Subcutaneous adipose tissue (tissue), 4 donors: Measurements from ENCODE around the gene LBR. TPM values are rescaled to one million over a fixed set of nuclear protein-coding genes. Genes with fewer than 3 reads are reported as not detected.

Experiments
- CTCF ChIP-seq: fragments of 450-650 bp; IDR thresholded peaks from one replicate; pipeline ENCODE4 v1.5.1; 2016; ENCODE audit warnings: low read depth, mild to moderate bottlenecking, control low read depth, antibody characterized with exemption, moderate library complexity
- total RNA-seq, 4 donors: library from RNA; depleted of rRNA; stranded (reverse); fragments of >200 nt; gene quantifications; one replicate each; pipeline ENCODE4 v1.1.0, GENCODE V29; 2016

The LBR gene
- total RNA-seq, 4 donors from 2014 or later: 24.9 to 56.4 (median 46.2) TPM

DNA sequence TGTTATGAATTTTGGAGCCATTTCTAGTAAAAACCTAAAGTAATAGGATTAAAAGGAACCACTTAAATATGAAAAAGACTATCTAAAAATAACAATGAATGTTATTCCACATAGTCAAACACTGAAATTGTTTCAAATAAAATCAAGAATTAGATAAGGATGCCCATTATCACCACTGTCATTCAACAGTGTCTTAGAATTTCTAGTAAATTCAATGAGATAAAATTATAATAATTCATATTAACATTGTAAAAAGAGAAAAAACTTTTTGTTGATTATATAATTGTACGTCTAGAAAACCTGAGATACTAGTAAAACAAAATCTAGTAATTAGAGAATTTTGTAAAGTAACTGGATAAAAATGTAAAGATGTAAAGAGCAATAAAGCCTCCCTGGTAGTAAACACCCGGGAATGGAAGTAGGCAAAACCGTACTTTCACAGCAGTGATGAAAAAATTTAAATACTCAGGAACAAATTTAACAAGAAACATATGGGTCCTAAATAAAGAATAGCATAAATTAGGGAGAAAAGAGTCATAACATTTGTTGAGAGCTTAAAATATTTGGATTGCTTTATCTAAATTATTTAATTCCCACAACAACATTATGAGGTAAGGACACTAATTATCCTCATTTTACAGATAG lies 56.4 kb downstream of the LBR start:
- TF ChIP-seq CTCF: no peak

DNA sequence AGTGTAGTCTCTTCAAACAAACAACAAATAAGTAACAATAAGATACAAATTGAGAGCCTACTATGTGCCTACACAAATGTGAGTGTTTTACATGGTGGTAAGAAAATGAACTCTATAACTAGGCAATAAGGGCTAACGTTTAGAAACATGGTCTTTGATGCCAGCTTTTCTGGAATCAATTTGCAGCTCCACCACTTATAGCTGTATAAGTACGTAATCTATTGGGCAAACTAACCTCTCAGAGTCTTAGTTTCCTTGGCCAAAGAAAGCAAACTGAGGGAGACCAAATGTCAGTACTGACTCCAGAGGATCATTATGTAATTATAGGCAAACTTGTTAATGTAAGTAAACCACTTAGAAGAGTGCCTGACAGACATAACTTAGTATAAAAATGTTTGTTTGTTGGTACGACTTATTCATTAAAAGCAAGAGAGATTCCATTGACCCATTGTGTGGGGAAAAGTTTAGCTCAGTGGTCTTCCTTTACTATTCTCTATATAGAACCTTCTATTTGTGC lies 59.7 kb downstream of the LBR start:
- no peak for TF ChIP-seq CTCF

DNA sequence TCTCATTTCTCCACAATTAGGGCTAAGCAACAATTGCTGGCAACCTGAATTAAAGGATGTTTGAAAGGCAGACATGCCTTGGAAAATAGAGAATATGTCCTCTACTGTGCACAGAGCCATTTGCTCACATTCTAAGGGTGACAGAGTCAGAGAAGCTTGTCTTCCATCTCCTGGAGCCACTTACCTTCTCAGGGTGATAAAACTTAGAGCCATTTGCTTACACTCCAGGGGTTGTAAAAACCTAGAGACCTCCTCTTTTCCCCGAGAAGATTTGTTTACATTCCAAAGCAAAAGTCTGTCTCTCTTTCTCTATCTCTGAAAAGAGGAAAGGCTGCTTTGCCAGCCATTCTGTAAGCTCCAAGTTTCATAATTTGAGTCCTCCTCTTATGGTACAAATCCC lies 61.3 kb downstream of the LBR start:
- no peak for TF ChIP-seq CTCF

DNA sequence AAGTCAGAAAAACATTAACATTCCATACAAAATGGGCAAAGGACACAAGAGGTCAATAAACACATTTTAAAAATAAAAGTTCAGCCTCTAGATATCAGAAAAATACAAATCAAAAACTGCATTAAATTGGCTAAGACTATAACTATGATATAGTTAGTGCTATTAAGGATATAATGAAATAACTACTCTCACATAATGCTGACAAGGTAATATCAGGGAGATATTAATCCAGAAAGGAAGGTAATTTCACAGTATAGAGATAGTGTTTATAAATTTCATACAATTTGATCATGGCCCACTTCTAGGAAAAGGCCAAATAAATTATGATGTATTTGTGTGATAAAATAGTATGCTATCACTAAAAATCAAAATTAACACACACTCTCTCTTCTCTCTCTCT lies 61.8 kb downstream of the LBR start:
- no peak for TF ChIP-seq CTCF

GRCh38 chr1:225364439-225364838 lies 63.4 kb downstream of the LBR start:
- no peak for TF ChIP-seq CTCF

GRCh38 chr1:225362805-225363204 lies 65.0 kb downstream of the LBR start:
- no peak for TF ChIP-seq CTCF

- no peak for TF ChIP-seq CTCF
These were observed 66.7 kb downstream of the LBR start for GRCh38 chr1:225361176-225361575.
